ENCODE results near the gene AK5.

DNA sequence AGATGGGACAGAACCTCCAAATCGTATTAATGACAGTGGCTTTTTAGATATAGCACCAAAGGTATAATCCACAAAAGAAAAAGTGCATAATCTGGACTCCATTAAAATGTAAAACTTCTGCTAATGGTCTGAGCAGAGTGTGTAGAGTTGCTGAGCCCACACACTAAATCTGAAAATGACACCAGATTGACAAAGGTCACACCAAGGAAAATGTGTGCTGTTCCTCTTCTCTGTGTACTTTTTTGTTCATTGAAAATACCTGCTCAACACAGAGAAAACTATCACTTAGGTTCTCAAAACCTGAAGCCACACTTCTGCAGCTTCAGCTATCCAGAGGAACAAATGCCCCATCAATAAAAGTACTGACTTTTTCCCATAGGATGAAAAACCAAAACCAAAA, 146.2 kb downstream of the AK5 start:
- TF ChIP-seq, protein P1, sequence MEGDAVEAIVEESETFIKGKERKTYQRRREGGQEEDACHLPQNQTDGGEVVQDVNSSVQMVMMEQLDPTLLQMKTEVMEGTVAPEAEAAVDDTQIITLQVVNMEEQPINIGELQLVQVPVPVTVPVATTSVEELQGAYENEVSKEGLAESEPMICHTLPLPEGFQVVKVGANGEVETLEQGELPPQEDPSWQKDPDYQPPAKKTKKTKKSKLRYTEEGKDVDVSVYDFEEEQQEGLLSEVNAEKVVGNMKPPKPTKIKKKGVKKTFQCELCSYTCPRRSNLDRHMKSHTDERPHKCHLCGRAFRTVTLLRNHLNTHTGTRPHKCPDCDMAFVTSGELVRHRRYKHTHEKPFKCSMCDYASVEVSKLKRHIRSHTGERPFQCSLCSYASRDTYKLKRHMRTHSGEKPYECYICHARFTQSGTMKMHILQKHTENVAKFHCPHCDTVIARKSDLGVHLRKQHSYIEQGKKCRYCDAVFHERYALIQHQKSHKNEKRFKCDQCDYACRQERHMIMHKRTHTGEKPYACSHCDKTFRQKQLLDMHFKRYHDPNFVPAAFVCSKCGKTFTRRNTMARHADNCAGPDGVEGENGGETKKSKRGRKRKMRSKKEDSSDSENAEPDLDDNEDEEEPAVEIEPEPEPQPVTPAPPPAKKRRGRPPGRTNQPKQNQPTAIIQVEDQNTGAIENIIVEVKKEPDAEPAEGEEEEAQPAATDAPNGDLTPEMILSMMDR (conservative IDR thresholded peaks at IDR 0.05; ENCODE audit: low read depth in 2 of 2), result no peak
- TF ChIP-seq, protein P2, sequence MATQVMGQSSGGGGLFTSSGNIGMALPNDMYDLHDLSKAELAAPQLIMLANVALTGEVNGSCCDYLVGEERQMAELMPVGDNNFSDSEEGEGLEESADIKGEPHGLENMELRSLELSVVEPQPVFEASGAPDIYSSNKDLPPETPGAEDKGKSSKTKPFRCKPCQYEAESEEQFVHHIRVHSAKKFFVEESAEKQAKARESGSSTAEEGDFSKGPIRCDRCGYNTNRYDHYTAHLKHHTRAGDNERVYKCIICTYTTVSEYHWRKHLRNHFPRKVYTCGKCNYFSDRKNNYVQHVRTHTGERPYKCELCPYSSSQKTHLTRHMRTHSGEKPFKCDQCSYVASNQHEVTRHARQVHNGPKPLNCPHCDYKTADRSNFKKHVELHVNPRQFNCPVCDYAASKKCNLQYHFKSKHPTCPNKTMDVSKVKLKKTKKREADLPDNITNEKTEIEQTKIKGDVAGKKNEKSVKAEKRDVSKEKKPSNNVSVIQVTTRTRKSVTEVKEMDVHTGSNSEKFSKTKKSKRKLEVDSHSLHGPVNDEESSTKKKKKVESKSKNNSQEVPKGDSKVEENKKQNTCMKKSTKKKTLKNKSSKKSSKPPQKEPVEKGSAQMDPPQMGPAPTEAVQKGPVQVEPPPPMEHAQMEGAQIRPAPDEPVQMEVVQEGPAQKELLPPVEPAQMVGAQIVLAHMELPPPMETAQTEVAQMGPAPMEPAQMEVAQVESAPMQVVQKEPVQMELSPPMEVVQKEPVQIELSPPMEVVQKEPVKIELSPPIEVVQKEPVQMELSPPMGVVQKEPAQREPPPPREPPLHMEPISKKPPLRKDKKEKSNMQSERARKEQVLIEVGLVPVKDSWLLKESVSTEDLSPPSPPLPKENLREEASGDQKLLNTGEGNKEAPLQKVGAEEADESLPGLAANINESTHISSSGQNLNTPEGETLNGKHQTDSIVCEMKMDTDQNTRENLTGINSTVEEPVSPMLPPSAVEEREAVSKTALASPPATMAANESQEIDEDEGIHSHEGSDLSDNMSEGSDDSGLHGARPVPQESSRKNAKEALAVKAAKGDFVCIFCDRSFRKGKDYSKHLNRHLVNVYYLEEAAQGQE (IDR thresholded peaks at IDR 0.05; ENCODE audit: unreplicated experiment), result no peak
- no peak for TF ChIP-seq POLR2AphosphoS5 (IDR thresholded peaks at IDR 0.05; ENCODE audit: low read depth)

Data from GM23338 (cell line).